ENCODE data around the gene GRK2. TPM values are rescaled to one million over a fixed set of nuclear protein-coding genes. Genes with fewer than 3 reads are reported as not detected.

GRK2 gene
- total and polyA plus RNA-seq, 2 of the 8 experiments (the other 6 are each of a cell fraction or from before 2014, with no cell fraction given) = 47.3 to 49.7 TPM

DNA sequence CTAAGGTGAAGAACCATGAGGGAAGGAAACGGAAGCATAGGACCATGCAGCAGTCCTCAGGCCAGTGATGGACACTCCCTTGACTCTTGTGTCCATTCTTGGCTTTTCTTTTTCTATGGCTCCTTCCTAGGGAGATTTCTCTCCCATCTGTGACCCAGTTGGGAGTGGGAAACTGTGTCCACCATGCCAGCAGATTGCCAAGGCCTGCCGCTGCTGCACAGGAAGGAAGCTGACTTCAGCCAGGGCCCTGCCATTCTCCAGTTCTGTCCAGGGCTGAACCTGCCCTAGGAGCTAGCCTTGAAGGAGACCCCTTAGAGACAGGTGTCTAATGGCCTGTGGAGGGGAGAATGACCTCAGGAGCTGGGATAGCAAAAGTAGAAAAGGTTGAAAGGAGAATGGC is 54.4 kb downstream of the GRK2 start (continued):
- no peak for TF ChIP-seq SUZ12 (IDR thresholded peaks at IDR 0.05; ENCODE audit: low read length)

All from H1 (cell line).